Amygdala (tissue), 56 donors: ENCODE data around the gene P2RY8.
"Not testable (repeated sequence)": the region's sequence is repeated elsewhere in the genome, so short reads cannot be mapped to it uniquely, and the experiment has no call there.

Experiments used
- DNase-seq, 56 donors: peaks; one replicate each; lab custom pipeline; 2025; lab: John Stamatoyannopoulos, UW

The P2RY8 gene

DNA sequence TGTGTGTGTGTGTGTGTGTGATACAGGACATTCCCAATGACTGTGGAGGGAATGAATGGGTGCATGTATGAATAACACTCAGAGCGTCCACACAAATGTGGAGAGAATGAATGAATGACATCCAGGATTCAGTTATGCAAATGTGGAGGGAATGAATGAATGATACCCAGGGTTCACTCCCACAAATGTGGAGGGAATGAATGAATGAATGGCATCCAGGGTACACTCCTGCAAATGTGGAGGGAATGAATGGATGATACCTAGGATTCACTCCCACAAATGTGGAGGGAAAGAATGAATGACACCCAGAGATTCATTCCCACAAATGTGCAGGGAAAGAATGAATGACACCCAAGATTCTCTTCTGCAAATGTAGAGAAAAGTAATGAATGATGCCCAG is 48.2 kb downstream of the P2RY8 start:
- no peak for DNase-seq

DNA sequence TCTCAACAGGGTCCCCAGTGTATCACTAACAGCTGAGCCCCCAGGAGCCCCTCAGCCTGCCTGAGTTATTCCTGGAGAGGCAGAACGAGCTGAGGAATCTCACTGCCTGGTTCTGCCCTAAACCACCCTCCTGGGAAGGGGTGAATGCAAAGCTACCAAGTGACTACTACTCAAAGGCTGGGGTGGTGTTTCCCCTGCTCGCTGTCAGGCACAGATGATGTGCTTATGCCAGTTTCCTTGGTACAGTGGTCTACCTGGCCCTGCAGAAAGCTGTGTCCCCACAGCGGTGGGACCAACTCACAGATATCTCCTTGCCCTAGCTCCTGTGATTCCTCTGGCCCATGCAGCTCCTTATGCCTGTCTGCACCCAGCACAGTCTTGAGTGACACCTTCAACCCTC is 48.8 kb downstream of the P2RY8 start:
- DNase-seq, result no peak

DNA sequence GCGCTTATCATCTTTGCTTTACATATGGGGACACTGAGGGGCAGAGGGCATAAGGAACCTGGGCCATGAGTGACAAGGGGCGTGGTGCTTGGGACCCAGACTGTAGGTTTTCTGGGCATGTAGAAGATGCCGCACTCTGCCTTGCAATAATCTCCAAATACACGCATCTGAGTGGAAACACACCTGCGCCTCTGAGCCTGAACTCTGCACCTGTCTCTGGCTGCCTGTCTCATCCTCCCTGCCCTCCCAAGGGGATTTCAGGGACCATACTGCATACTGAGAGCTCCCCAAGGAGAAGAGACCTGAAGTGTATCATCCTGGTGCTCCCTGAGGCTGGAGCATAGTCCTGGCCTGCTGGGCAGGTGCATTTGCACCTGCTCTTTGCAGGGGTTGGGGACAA is 49.6 kb downstream of the P2RY8 start:
- no peak for DNase-seq

DNA sequence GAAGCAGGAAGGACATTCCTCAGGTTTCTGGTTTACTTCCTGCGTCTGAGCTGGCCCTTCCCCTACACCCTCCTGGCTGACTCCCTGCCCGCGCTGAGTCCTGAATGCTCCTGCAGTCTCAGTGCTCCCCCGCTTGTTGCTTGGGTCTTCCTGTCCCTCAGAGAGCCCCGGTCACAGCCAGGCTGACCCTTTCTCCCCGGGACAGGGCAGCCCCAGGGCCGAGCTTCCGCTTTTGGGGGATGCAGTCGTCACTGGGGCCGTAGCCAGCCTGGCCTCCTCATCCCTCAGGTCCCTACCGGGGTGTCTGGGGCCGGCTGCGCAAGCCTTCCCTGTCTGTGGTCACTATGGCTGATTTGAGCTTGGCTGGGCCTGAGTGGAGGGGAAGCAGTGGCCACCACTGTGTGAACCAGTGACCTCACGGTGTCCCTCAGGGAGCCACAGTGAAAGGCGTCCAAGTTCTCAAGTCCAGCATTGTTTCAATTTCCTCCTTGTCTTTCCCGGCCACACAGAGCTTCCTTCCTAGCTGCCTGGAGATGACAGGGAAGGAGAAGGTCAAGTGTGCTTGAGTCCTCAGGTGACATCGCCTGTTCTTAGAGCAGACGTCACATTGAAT is 50.1 kb downstream of the P2RY8 start:
- DNase-seq, result no peak

DNA sequence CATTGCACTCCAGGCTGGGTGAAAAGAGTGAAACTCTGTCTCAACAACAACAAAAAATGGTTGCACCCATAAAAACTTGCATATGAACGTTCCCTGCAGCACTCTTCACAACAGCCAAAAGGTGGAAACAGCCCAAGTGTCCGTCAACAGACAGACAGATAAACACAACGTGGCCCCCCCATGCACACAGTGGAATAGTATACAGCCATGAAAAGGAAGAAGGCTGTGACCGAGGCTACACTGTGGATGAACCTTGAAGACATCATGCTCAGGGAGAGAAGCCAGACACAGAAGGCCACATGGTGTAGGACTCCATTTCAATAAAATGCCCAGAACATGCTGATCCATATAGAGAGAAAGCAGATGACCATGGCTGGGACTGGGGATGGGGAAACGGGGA is 50.8 kb downstream of the P2RY8 start:
- DNase-seq, result no peak

DNA sequence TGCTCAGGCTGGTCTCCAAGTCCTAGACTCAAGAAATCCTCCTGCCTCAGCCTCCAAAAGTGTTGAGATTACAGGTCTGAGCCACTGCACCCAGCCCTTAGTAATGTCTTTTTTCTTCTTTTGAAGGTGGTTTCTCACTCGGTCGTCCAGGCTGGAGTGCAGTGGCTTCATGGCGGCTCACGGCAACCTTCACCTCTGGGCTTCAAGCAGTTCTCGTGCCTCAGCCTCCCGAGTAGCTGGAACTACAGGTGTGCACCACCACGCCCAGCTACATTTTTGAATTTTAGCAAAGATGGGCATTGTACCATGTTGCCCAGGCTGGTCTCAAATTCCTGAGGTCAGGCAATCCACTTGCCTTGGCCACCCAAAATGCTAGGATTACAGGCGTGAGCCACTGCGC is 52.0 kb downstream of the P2RY8 start:
- DNase-seq, result no peak

DNA sequence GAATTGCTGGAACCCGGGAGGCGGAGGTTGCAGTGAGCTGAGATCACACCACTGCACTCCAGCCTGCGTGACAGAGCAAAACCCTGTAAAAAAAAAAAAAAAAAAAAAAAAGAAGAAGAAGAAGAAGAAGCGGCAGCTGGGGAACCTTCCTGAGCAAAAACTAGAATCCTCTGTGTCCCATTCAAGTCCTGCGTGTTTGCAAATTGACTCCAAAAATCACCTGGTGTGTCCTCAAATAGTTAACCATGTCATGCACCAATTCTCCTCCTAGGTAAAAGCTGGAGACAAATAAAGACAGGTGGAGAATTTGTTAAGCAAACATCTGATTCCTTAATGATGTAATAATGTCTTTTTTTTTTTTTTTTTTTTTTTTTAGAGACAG is 52.4 kb downstream of the P2RY8 start:
- no peak for DNase-seq

DNA sequence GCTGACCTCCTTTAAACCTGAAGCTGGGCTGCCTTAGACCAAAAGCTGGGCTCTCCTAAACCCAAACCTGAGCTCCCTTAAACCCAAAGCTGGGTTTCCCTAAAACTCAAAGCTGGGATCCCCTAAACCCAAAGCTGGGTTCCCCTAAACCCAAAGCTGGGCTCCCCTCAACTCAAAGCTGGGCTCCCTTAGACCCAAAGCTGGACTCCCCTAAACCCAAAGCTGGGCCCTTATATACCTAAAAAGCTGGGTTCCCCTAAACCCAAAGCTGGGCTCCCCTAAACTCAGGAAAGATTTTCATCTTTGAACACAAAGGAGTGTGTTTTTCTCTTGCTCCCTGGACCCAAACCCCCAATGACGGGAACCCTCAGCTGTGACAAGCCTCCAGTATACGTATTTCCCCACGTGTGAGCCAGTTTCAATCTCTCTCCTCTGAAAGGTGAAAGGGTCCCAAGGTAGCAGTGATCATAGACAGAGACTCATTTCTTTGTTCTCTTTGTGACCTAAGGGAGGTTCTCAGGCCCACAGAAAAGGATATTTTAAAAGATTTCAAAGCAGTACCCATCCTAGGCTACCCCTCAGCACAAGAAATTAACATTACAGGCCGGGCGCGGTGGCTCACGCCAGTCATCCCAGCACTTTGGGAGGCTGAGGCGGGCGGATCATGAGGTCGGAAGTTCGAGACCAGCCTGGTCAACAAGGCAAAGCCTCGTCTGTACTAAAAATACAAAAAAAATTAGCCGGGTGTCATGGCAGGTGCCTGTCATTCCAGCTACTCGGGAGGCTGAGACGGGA is 52.9 kb downstream of the P2RY8 start:
- DNase-seq, result no peak

DNA sequence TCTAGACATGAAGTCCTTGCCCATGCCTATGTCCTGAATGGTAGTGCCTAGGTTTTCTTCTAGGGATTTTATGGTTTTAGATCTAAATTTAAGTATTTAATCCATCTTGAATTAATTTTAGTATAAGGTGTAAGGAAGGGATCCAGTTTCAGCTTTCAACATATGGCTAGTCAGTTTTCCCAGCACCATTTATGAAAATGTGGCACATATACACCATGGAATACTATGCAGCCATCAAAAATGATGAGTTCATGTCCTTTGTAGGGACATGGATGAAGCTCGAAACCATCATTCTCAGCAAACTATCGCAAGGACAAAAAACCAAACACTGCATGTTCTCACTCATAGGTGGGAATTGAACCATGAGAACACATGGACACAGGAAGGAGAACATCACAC is 54.5 kb downstream of the P2RY8 start:
- not testable (repeated sequence) for DNase-seq

DNA sequence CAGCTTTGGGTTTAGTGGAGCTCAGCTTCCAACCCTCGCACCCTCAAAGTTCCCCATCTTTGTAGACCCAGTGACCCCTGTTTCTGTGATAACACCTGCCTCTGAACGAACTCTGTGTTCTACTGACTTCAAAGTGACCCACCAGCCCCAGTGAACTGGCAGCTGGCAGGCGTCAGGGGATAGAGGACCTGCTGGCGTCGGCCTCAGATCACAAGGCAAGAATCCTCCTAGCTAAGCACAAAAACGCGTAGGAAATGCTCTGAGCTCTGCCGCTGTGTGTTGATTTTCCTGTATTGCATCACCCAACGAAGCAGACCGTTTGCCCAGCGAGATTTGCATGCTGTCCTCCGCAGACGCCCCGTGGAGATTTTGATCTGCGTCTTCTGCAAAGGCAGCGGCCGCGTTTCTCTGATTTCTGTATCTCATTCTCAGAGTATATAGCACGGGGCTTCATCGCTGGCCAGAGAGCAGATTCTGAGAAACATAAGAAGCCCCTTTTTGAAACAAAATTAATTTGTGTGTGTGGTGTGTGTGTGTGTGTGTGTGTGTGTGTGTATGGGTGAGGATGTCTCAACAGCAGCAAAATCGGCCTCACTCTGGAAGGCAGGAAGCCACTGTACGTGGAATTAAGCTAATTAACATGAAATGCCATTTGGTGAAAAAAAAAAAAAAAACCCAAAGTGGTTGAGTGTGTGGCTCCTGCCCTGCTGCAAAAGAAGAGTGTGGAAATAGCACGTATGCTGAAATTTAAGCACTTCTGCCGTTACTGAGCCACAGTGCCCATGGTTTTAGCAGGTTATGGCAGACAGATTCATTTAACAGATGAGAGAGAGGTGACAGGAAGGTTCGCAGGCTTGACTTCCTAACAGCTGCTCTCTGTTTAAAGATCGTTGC is 55.1 kb downstream of the P2RY8 start:
- DNase-seq, result no peak

DNA sequence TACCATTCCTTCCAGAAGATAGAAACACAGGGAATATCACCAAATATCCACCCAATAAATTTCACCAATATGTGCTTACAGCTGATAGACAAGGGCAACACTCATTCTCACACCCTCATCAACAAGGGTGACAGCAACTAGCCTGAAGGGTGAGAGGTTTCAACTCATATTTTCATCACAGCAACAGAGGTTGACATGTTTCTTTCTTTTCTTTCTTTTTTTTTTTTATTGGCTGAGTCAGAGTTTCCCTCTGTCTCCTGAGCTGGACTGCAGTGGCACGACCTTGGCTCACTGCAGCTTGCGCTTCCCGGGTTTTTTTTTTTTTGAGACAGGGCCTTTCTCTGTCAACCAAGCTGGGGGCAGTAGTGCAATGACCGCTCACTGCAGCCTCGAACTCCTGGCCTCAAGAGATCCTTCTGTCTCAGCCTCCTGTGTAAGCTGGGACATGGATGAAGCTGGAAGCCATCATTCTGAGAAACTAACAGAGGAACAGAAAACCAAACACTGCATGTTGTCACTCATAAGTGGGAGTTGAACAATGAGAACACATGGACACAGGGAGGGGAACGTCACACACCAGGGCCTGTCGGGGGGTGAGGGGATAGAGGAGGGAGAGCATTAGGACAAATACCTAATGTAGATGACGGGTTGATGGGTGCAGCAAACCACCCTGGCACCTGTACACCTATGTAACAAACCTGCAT is 56.8 kb downstream of the P2RY8 start:
- no peak for DNase-seq

DNA sequence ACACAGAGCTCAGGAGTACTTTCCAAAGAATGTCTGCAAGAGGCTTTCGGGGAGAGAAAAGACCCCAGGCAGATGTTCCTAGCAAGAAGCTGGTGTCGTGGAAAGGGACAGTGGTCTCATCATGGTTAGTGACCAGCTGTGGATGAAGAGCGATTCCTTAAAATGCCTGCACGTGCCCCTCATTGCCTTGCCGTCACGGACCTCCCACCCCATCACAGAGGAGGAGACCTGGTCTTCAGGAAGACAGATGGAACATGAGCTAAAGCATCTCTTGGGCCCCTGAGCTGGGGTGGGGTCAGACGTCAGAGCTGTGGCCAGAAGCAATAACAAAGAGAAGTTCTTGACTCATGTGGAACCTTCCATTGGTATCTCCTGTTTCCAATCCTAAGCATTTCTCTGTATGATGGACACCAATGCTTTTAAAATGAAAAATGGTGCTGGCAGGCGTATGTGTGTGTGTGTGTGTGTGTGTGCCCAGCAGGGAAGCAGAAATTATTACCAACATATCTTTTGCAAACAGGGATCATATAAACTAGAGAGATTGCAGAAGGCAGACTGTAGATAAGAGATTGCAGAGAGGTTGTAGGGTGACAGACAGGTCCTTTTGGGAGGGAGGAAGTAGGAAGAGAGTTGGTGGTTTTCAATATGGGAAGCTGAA is 59.1 kb downstream of the P2RY8 start:
- no peak for DNase-seq

DNA sequence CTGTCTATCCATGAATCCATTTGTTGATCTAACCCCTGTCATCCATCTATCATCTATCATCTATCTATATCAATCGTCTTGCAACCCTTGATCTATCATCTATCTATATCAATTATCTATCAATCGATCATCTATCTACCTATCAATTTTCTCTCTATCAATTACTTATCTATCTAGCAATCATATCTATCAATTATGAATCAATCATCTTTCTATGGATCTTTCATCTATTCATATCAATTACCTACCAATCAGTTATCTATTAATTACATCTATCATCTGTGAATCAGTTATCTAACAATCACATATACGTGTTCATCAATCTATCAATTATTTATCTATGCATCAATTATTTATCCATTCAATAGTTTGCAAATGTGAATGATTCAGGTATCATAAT is 59.8 kb downstream of the P2RY8 start:
- no peak for DNase-seq

DNA sequence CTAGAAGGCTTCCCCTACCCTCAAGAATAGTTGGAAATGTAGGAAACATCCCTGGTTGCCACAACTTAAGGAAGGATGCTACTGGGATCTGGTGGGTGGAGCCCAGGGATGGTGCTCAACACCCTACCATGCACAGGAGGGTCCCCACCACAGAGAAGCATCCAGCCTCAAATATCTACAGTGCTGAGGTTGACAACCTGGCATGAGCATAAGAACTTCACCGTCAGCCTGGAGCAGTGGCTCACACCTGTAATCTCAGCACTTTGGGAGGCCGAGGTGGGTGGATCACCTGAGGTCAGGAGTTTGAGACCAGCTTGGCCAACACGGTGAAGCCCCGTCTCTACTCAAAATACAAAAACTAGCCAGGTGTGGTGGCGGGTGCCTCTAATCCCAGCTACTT is 60.3 kb downstream of the P2RY8 start:
- DNase-seq, result no peak

DNA sequence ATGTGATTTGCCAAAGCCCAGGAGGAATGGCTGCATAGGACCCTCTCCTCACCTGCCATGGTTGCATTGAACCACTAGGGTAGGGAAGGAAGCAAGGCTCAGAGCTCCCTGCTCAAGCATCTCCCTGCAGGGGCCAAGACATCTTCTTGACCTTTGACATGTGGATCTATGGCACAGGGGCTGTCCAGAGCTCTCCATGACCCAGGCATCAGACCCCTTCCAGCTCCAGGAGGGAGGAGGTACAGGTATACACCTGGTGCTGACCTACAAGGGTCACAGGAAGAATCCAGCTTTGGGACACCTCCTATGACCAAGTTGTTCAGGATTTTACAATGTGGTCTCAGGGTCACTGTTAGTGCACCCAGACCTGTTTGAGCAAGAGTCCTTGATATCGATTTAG is 61.1 kb downstream of the P2RY8 start:
- no peak for DNase-seq

DNA sequence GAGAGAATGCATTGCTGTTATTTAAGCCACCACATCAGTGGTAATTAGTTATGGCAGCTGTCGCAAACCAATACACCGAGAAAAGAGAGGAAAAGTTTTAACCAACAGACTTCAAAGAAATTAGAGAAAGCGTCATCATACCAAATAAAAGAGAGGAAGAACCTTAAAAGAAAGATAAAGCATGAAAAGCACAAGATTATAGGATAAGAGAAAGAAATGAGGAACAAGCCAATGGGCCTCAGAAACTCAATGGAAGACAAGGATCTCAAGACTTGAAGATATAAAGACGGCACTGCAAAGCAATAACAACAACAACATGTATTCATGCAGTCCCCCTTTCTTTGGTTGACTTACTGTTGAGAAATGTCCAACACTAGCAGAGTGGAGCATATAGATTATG is 61.5 kb downstream of the P2RY8 start:
- no peak for DNase-seq

DNA sequence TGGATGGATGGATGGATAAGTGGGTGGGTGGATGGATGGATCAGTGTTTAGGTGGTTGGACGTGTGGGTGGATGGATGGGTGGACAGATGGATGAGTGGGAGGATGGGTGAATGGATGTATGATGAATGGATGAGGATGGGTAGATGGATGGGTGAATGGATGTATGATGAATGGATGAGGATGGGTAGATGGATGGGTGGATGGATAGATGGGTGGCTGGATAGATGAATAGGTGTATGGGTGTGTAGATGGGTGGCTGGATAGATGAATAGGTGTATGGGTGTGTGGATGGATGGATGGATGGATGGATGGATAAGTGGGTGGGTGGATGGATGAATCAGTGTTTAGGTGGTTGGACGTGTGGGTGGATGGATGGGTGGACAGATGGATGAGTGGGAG is 62.4 kb downstream of the P2RY8 start:
- DNase-seq, result not testable (repeated sequence)

DNA sequence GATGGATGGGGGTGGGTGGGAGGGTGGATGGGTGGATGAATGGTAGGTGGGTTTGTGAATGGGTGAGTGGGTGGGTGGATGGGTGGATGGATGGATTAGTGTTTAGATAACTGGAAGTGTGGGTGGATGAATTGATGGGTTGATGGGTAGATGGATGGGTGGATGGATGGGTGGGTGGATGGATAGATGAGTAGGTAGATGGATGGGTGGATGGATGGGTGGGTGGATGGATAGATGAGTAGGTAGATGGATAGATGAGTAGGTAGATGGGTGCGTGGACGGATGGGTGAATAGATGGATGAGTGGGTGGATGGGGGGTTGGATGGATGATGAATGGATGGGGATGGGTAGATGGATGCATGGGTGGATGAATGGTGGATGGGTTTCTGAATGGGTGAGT is 64.0 kb downstream of the P2RY8 start:
- DNase-seq, result no peak

DNA sequence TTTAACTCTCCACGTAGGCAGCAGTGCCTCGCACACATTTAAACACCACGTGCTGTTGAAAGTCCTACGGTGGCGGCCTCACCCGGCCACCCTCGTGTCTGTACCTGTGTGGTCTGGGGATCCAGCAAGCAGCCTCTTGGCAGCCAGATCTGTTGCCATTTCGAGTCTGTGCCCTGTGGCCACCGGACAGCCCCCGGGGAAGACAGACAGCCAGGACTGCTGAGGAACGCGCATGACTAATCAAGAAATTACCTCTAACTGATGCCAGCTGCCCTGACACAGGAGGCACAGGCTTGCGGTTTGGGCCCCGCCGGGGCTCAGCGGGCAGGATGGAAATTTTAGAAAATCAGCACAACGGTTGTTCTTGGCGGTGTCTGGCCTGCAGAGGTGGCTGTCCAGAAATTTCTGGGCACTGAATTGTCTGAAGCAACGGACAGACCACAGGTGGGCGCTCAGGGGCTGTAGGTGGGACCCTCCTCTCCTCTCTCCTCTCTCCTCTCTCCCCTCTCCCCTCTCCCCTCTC is 68.7 kb downstream of the P2RY8 start:
- no peak for DNase-seq

DNA sequence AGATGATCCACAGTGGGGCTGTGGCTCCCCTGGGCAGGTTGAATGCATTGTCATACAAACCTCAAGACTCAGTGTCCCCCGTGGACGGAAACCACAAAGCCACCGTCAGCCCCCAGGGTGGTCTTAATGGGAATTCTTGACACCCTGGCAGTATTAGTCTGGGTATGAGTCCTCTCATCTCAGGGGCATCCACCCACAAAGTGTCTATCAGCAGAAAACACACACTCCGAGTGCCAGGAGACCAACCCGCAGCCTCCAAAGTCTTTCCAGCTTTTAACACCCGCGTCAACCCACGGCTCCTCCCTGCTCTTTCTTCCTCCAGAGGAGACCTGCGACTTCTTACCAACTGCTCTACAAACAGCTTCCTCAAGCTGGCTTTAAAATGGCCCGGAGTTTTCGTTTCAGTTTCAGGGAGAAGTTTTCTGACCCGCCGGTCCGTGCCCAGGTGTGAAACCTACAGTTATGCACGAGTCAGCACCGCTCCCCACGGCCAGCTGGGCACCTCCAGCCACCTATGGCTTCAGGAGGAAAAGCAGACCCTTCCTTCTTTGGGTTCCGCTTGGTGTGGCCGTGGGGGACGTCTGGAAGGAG is 69.9 kb downstream of the P2RY8 start:
- no peak for DNase-seq
